Activated CD8-positive, alpha-beta T cell treated with anti-CD3 and anti-CD28 coated beads for 36 hours (primary cell): ENCODE data around the gene SF1. TPM values are rescaled to one million over a fixed set of nuclear protein-coding genes. Genes with fewer than 3 reads are reported as not detected.
A peak's percentile ranks its signal among the peaks of the same experiment; 100 is the strongest.

Experiments
- ATAC-seq: fragments of 200-7000 bp; cut with Tn5 transposase; one replicate; pipeline ENCODE4 v1.10.0; 2021; ENCODE audit warnings: mild to moderate bottlenecking, moderate library complexity
- CTCF ChIA-PET: fragments of 350-600 bp; sonication (Branson Sonifier 250); formaldehyde crosslinking; loops from one replicate; lab custom pipeline; 2021; ENCODE audit warnings: antibody characterized with exemption; lab: Charles Lee
- POLR2A ChIA-PET: fragments of 350-600 bp; sonication (Branson Sonifier 250); formaldehyde crosslinking; loops from one replicate; lab custom pipeline; 2021; ENCODE audit warnings: antibody characterized with exemption; lab: Charles Lee
- DNase-seq: peaks from one replicate; pipeline ENCODE4 v3.0.0-alpha.2; 2020
- H3K27ac Mint-ChIP-seq: one replicate; pipeline ENCODE4 v1.8.0; 2021; ENCODE audit warnings: mild to moderate bottlenecking, mixed read lengths
- H3K27me3 Mint-ChIP-seq: one replicate; pipeline ENCODE4 v1.8.0; 2021; ENCODE audit warnings: mixed read lengths
- H3K36me3 Mint-ChIP-seq: one replicate; pipeline ENCODE4 v1.8.0; 2021; ENCODE audit warnings: low read depth, mixed read lengths
- H3K4me1 Mint-ChIP-seq: one replicate; pipeline ENCODE4 v1.8.0; 2021; ENCODE audit warnings: low read depth, mixed read lengths
- H3K4me3 Mint-ChIP-seq: one replicate; pipeline ENCODE4 v1.8.0; 2021; ENCODE audit warnings: mild to moderate bottlenecking, moderate library complexity, mixed read lengths
- H3K9me3 Mint-ChIP-seq: one replicate; pipeline ENCODE4 v1.8.0; 2021; ENCODE audit warnings: mixed read lengths
- CTCF ChIP-seq: fragments of 200-600 bp; IDR thresholded peaks from one replicate; pipeline ENCODE4 v1.8.0; 2022; ENCODE audit warnings: antibody characterized with exemption, mild to moderate bottlenecking
- intact Hi-C: fragments of 100-400 bp; cut with micrococcal nuclease; formaldehyde crosslinking; loops from one replicate; pipeline ENCODE4 v1.10.0; 2022
- total RNA-seq, 2 experiments: library from RNA; stranded (reverse); gene quantifications; one replicate each; pipeline ENCODE4 v1.2.3, GENCODE V29; 2021

The SF1 gene
- total RNA-seq, 2 experiments from 2014 or later = 325 to 342 TPM

GRCh38 chr11:64793271-64794160 is 15.2 kb upstream of the SF1 start:
- Mint-ChIP-seq H3K27ac (peak overlapping the region; percentile 71), H3K27me3 (no peaks in the 10 kb centered on the region), H3K4me1 (peaks cover 19% of the 10 kb centered on the region), H3K36me3 (peaks cover 10% of the 10 kb centered on the region), H3K4me3 (no peak overlapping the region), H3K9me3 (no peaks in the 10 kb centered on the region)
- intact Hi-C loops = no loop called here
- TF ChIP-seq CTCF = no peak
- POLR2A ChIA-PET = interaction anchor here (1.1 to 1.9 kb wide), 3 partner anchors 9 to 25 kb away, joined by 3 to 8 read pairs (median 3); no protein-coding TSS in a partner anchor
- ATAC-seq (no peak), DNase-seq (no peak)
- CTCF ChIA-PET = interaction anchor here (1.1 to 2.2 kb wide), 2 partner anchors 15 to 55 kb away, joined by 3 to 6 read pairs; partner anchors contain the start of gene SF1

GRCh38 chr11:64792482-64792881 is 14.1 kb upstream of the SF1 start:
- no peak for TF ChIP-seq CTCF
- Mint-ChIP-seq H3K36me3 (peaks cover 9% of the 10 kb centered on the region), H3K27me3 (no peaks in the 10 kb centered on the region), H3K4me3 (no peak overlapping the region), H3K27ac (peak overlapping the region; percentile 5), H3K4me1 (peaks cover 20% of the 10 kb centered on the region), H3K9me3 (no peaks in the 10 kb centered on the region)
- ATAC-seq (no peak), DNase-seq (no peak)
- CTCF ChIA-PET = no interaction called here
- intact Hi-C loops = no loop called here
- POLR2A ChIA-PET = interaction anchor here (1.9 to 2.1 kb wide), 2 partner anchors 10 to 14 kb away, joined by 8 to 10 read pairs; partner anchors contain the start of gene SF1

- ATAC-seq (no peak), DNase-seq (no peak)
- peaks cover 20% of the 10 kb centered on the region for H3K4me1 Mint-ChIP-seq
- no peaks in the 10 kb centered on the region for H3K27me3 Mint-ChIP-seq
- intact Hi-C loops = no loop called here
- no peak overlapping the region for H3K27ac Mint-ChIP-seq
- TF ChIP-seq CTCF = no peak
- ChIA-PET POLR2A (interaction anchor here (1.0 to 2.1 kb wide), 3 partner anchors 10 to 19 kb away, joined by 3 to 10 read pairs (median 8); partner anchors contain the start of gene SF1), CTCF (no interaction called here)
- H3K9me3 Mint-ChIP-seq = no peaks in the 10 kb centered on the region
- H3K4me3 Mint-ChIP-seq = no peak overlapping the region
- H3K36me3 Mint-ChIP-seq = peaks cover 9% of the 10 kb centered on the region
These were observed 13.5 kb upstream of the SF1 start for GRCh38 chr11:64791781-64792291.

- ChIA-PET CTCF (no interaction called here), POLR2A (no interaction called here)
- no peak for TF ChIP-seq CTCF
- H3K27me3 Mint-ChIP-seq = no peaks in the 10 kb centered on the region
- no peak overlapping the region for H3K4me3 Mint-ChIP-seq
- peaks cover 13% of the 10 kb centered on the region for H3K4me1 Mint-ChIP-seq
- ATAC-seq (no peak), DNase-seq (no peak)
- no peaks in the 10 kb centered on the region for H3K36me3 Mint-ChIP-seq
- H3K27ac Mint-ChIP-seq = no peak overlapping the region
- intact Hi-C loops = no loop called here
- no peaks in the 10 kb centered on the region for H3K9me3 Mint-ChIP-seq
These were observed 12.1 kb upstream of the SF1 start for GRCh38 chr11:64790205-64791095.
